Measurements from ENCODE around the gene ACP2. TPM values are rescaled to one million over a fixed set of nuclear protein-coding genes. Genes with fewer than 3 reads are reported as not detected.

Gene ACP2
- polyA plus RNA-seq, 3 donors, result 13.1 to 25.3 (median 20.5) TPM

DNA sequence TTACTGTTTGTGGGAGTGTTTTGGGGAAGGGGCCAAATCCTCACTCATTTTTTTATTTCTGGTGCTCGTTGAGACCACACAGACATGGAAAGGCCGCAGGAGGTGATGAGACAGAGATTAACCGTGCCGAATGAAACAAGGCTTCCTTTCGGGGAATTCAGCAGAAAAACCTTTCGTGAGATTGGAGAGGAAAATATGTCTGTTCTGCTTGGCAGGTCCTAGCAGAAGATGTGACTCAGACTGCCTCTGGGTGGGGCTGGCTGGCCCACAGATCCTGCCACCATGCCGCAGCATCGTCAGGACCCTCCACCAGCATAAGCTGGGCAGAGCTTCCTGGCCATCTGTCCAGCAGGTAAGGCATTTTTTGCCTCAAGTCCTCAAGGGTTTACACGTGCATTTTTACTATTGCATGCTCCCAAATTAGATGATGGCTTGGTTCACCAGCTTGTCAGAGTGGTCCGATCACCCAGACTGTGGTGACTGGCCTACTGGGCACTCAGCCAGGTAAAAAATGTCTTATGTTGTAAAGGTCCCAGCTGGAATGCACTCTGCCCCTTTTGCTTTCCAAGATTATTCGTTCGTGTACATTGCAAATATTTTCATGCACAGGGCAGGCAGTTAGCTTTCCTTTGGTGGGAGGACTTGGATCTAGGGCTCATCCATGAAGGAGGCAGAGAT lies 32.4 kb downstream of the ACP2 start:
- peaks cover 0 to 10% of the 10 kb centered on the region in 2 donors for H3K36me3 ChIP-seq (replicated peaks in 1 of 2; ENCODE audit: control insufficient read depth in 1 of 2, insufficient read depth in 2 of 2, low read length in 2 of 2)
- no peaks in the 10 kb centered on the region for H3K9me3 ChIP-seq (replicated peaks in 1 of 2; ENCODE audit: control insufficient read depth in 1 of 2, insufficient read depth in 1 of 2, low read length in 2 of 2)
- H4K20me1 ChIP-seq (ENCODE audit: insufficient read depth, low read length), result no peaks in the 10 kb centered on the region
- H3K27ac Mint-ChIP-seq, result peak overlapping the region; percentile 63 to 97 (median 83)
- H2AFZ ChIP-seq (ENCODE audit: insufficient read depth, low read depth, low read length, poor library complexity, severe bottlenecking), result peak overlapping the region; percentile 93
- no peaks in the 10 kb centered on the region for H3K27me3 Mint-ChIP-seq (ENCODE audit: low read depth in 3 of 3)
- no peaks in the 10 kb centered on the region for H3K9me3 Mint-ChIP-seq
- H3K36me3 Mint-ChIP-seq, result peaks cover 18 to 26% of the 10 kb centered on the region in 2 donors
- peaks cover 15 to 29% of the 10 kb centered on the region in 2 donors for H3K4me1 ChIP-seq (ENCODE audit: control insufficient read depth in 1 of 2, insufficient read depth in 2 of 2, low read length in 2 of 2)
- no peaks in the 10 kb centered on the region for H3K27me3 ChIP-seq (ENCODE audit: control insufficient read depth in 2 of 2, insufficient read depth in 2 of 2, low read length in 2 of 2)
- peaks cover 51% of the 10 kb centered on the region for H3K79me2 ChIP-seq (ENCODE audit: insufficient read depth, low read length)
- peak overlapping the region; percentile 98 to 100 for H3K4me3 Mint-ChIP-seq
- H3K4me3 ChIP-seq (replicated peaks in 1 of 3; ENCODE audit: low read depth in 2 of 3, low read length in 3 of 3), result peak overlapping the region; percentile 79 to 99 (median 81)
- peak overlapping the region; percentile 100 for H3K4me2 ChIP-seq (replicated peaks; ENCODE audit: extremely low read depth, low read length, poor library complexity, severe bottlenecking)
- peaks cover 32% of the 10 kb centered on the region for H3K4me1 Mint-ChIP-seq
- peak; percentile 23 to 79 (median 63) for DNase-seq
- TF ChIP-seq, protein P1, sequence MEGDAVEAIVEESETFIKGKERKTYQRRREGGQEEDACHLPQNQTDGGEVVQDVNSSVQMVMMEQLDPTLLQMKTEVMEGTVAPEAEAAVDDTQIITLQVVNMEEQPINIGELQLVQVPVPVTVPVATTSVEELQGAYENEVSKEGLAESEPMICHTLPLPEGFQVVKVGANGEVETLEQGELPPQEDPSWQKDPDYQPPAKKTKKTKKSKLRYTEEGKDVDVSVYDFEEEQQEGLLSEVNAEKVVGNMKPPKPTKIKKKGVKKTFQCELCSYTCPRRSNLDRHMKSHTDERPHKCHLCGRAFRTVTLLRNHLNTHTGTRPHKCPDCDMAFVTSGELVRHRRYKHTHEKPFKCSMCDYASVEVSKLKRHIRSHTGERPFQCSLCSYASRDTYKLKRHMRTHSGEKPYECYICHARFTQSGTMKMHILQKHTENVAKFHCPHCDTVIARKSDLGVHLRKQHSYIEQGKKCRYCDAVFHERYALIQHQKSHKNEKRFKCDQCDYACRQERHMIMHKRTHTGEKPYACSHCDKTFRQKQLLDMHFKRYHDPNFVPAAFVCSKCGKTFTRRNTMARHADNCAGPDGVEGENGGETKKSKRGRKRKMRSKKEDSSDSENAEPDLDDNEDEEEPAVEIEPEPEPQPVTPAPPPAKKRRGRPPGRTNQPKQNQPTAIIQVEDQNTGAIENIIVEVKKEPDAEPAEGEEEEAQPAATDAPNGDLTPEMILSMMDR (IDR thresholded peaks at IDR 0.05), result no peak
- intact Hi-C loops (cut with micrococcal nuclease), result loop anchor here (5.0 kb wide), 2 partner anchors 36 to 39 kb away; partner anchors contain the start of gene ARFGAP2 (in 2 of the 2)
- peak overlapping the region in 1 of 2 donors; percentile 93 for H3K27ac ChIP-seq (ENCODE audit: low read depth in 1 of 2, low read length in 2 of 2)
- 17% methylated on average over 11 of the region's 12 CpGs for WGBS (ENCODE audit: insufficient coverage)
- peak overlapping the region; percentile 81 for H3K9ac ChIP-seq (ENCODE audit: insufficient read depth, low read length, poor library complexity, severe bottlenecking)

DNA sequence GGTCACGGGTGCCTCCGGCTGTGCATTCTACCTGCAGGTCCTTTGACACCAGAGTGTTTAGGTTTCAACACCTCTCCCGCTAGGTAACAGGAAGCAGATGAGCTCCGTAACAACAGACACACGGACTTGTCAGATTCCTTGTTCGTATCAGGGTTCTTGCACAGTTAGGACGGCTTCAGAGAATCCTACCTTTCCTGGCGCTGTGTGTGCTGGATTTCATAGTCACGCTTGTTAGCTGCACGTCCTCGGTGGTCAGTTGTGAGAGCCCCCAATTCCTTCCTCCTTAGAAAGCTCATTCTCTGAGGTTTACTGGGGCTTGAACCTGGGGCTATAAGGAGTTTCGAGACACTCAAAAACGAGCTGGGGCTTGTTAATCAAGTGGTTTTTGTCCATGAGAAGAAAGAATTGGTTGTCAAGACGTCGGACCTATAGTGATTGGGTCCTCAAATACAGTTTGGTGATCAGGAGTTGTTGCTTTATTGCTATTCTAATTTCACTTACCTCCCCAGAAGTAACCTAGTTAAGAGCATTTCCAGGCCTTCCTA lies 33.2 kb downstream of the ACP2 start:
- H3K4me1 ChIP-seq (ENCODE audit: control insufficient read depth in 1 of 2, insufficient read depth in 2 of 2, low read length in 2 of 2), result peaks cover 15 to 29% of the 10 kb centered on the region in 2 donors
- peak overlapping the region; percentile 100 for H3K4me2 ChIP-seq (replicated peaks; ENCODE audit: extremely low read depth, low read length, poor library complexity, severe bottlenecking)
- no peaks in the 10 kb centered on the region for H3K27me3 ChIP-seq (ENCODE audit: control insufficient read depth in 2 of 2, insufficient read depth in 2 of 2, low read length in 2 of 2)
- peaks cover 50% of the 10 kb centered on the region for H3K79me2 ChIP-seq (ENCODE audit: insufficient read depth, low read length)
- Mint-ChIP-seq H3K27me3 (ENCODE audit: low read depth in 3 of 3) (no peaks in the 10 kb centered on the region), H3K36me3 (peaks cover 17 to 21% of the 10 kb centered on the region in 2 donors), H3K4me1 (peaks cover 30% of the 10 kb centered on the region), H3K4me3 (peak overlapping the region; percentile 98 to 100), H3K9me3 (peaks cover 0 to under 1% (median 0%) of the 10 kb centered on the region in 7 donors), H3K27ac (peak overlapping the region in 6 of 7 donors; percentile 32 to 100 (median 90))
- TF ChIP-seq, protein P1 (IDR thresholded peaks at IDR 0.05), result no peak
- H3K36me3 ChIP-seq (replicated peaks in 1 of 2; ENCODE audit: control insufficient read depth in 1 of 2, insufficient read depth in 2 of 2, low read length in 2 of 2), result peaks cover 0 to 10% of the 10 kb centered on the region in 2 donors
- 0% methylated on average over 10 of the region's 15 CpGs for WGBS (ENCODE audit: insufficient coverage)
- H4K20me1 ChIP-seq (ENCODE audit: insufficient read depth, low read length), result no peaks in the 10 kb centered on the region
- DNase-seq, result peak in 1 of 3 donors; percentile 5
- peak overlapping the region in 1 of 2 donors; percentile 93 for H3K27ac ChIP-seq (ENCODE audit: low read depth in 1 of 2, low read length in 2 of 2)
- peak overlapping the region; percentile 79 to 99 (median 81) for H3K4me3 ChIP-seq (replicated peaks in 1 of 3; ENCODE audit: low read depth in 2 of 3, low read length in 3 of 3)
- H3K9me3 ChIP-seq (replicated peaks in 1 of 2; ENCODE audit: control insufficient read depth in 1 of 2, insufficient read depth in 1 of 2, low read length in 2 of 2), result no peaks in the 10 kb centered on the region
- peak overlapping the region; percentile 81 for H3K9ac ChIP-seq (ENCODE audit: insufficient read depth, low read length, poor library complexity, severe bottlenecking)
- peak overlapping the region; percentile 93 for H2AFZ ChIP-seq (ENCODE audit: insufficient read depth, low read depth, low read length, poor library complexity, severe bottlenecking)
- intact Hi-C loops (cut with micrococcal nuclease), result loop anchor here (2.0 to 5.0 kb wide), 3 partner anchors 37 to 53 kb away; partner anchors contain the start of gene ARFGAP2 (in 2 of the 2)
